KMS-11 (cell line): ENCODE measurements around the gene PEX19.
"Not testable (repeated sequence)": the region's sequence is repeated elsewhere in the genome, so short reads cannot be mapped to it uniquely, and the experiment has no call there.

Source experiments
- H2AFZ ChIP-seq: fragments of 200-600 bp; sonication (generic); 2 replicates; pipeline ENCODE4 v1.6.1; 2016; ENCODE audit warnings: antibody characterized with exemption, mixed run types, low read depth
- H3K27ac ChIP-seq: fragments of 200-600 bp; sonication (generic); 2 replicates; pipeline ENCODE4 v1.6.1; 2016; ENCODE audit warnings: mild to moderate bottlenecking, mixed run types
- H3K27me3 ChIP-seq: fragments of 200-600 bp; sonication (generic); 2 replicates; pipeline ENCODE4 v1.6.1; 2017; ENCODE audit warnings: mild to moderate bottlenecking, low read depth, mixed run types, moderate library complexity; ENCODE audit not compliant: insufficient read depth
- H3K36me3 ChIP-seq: fragments of 200-600 bp; sonication (generic); 2 replicates; pipeline ENCODE4 v1.6.1; 2017; ENCODE audit warnings: mild to moderate bottlenecking, mixed run types; ENCODE audit not compliant: insufficient read depth
- H3K4me1 ChIP-seq: fragments of 200-600 bp; sonication (generic); 2 replicates; pipeline ENCODE4 v1.6.1; 2016; ENCODE audit warnings: mild to moderate bottlenecking, low read depth, mixed run types; ENCODE audit not compliant: poor library complexity, severe bottlenecking
- H3K4me2 ChIP-seq: fragments of 200-600 bp; sonication (generic); 2 replicates; pipeline ENCODE4 v1.7.0; 2016; ENCODE audit warnings: mild to moderate bottlenecking, mixed run types
- H3K4me3 ChIP-seq: fragments of 200-600 bp; sonication (generic); IDR thresholded peaks from 2 replicates; pipeline ENCODE4 v1.6.1; 2017; ENCODE audit warnings: low read depth, low read length, mixed read lengths; ENCODE audit not compliant: insufficient read depth
- H3K79me2 ChIP-seq: fragments of 200-600 bp; sonication (generic); 2 replicates; pipeline ENCODE4 v1.6.1; 2016; ENCODE audit warnings: low read depth, mixed run types; ENCODE audit not compliant: insufficient read depth
- H3K9ac ChIP-seq: fragments of 200-600 bp; sonication (generic); 2 replicates; pipeline ENCODE4 v1.6.1; 2016; ENCODE audit warnings: mild to moderate bottlenecking, mixed run types
- H4K20me1 ChIP-seq: fragments of 200-600 bp; sonication (generic); 2 replicates; pipeline ENCODE4 v1.6.1; 2016; ENCODE audit warnings: mild to moderate bottlenecking, mixed run types; ENCODE audit not compliant: insufficient read depth
- CTCF ChIP-seq: fragments of 200-600 bp; sonication (generic); conservative IDR thresholded peaks from 2 replicates; pipeline ENCODE4 v1.6.1; 2017; ENCODE audit warnings: low read depth, mild to moderate bottlenecking, antibody characterized with exemption, low read length, moderate library complexity, mixed read lengths

PEX19 gene

DNA sequence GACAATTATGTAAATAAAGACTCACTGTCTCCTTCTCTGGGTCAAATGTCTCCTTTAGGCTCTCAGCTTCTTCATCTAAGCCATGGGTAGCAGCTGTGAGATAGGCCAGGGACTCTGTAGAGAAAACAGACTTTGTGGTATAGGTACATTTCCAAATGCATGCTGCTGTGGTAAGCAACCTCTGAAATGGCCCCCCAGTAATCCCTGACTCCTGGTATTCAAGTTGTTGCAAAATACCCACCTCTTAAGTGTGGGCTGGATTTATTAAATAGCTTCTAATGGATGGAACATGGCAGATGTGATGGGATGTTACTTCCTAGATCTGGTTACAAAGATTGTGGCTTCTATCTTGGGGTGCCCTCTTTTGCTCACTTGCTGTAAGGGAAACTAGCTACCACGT, 11.1 kb upstream of the PEX19 start:
- peaks cover 6% of the 10 kb centered on the region for H3K4me1 ChIP-seq
- no peak for TF ChIP-seq CTCF
- no peak overlapping the region for H3K4me2 ChIP-seq
- peaks cover 49% of the 10 kb centered on the region for H3K36me3 ChIP-seq
- H3K27ac ChIP-seq: no peak overlapping the region
- no peaks in the 10 kb centered on the region for H4K20me1 ChIP-seq
- no peak overlapping the region for H3K4me3 ChIP-seq
- no peaks in the 10 kb centered on the region for H3K27me3 ChIP-seq
- no peak overlapping the region for H3K9ac ChIP-seq
- H2AFZ ChIP-seq: no peak overlapping the region
- H3K79me2 ChIP-seq: no peaks in the 10 kb centered on the region

DNA sequence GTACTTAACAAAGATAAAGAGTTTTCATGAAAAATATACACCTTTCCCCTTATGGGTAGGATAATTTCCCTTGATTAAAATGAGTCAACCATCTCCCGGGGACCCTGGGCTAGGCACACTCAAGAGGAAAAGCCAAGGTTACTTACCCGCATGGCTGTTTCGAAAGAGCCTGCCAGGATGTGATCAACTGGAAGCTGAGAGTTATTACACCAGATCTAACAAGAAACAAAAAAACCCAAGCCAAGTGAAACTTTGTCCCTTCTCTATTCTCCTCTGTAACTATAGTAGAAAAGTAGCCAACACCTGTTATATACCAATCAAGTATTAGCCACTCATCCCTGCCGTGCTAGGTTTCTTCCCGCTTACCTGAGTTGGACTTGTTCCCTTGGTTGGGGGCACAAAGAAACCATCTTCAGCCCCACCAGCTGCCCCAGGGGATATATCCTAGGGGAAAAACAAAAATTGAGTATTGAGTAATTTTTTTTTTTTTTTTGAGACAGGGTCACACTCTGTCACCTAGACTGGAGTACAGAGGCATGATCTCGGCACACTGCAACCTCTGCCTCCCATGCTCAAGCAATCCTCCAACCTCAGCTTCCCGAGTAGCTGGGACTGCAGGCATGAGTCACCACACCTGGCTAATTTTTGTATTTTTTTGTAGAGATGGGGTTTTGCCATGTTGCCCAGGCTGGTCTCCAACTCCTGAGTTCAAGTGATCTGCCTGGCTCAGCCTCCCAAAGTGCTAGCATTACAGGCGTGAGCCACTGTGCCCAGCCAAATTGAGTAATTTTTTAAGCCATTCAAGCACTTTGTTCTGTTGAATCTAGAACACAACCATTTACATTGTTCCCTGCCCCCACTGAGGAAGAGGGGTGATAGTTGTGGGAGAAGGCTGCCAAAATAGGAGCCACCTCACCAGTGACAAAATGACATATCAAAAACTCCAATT, 8.4 kb upstream of the PEX19 start:
- Histone ChIP-seq H3K4me1 (peaks cover 7% of the 10 kb centered on the region), H3K79me2 (no peaks in the 10 kb centered on the region), H3K36me3 (peaks cover 44% of the 10 kb centered on the region), H4K20me1 (no peaks in the 10 kb centered on the region), H3K27me3 (no peaks in the 10 kb centered on the region), H2AFZ (no peak overlapping the region), H3K9ac (no peak overlapping the region), H3K4me3 (no peak overlapping the region), H3K4me2 (no peak overlapping the region), H3K27ac (no peak overlapping the region)
- TF ChIP-seq CTCF: no peak

- no peaks in the 10 kb centered on the region for H3K27me3 ChIP-seq
- no peaks in the 10 kb centered on the region for H4K20me1 ChIP-seq
- no peaks in the 10 kb centered on the region for H3K79me2 ChIP-seq
- H3K4me1 ChIP-seq: peaks cover 7% of the 10 kb centered on the region
- H3K4me3 ChIP-seq: no peak overlapping the region
- no peak overlapping the region for H2AFZ ChIP-seq
- peak; percentile 100 for TF ChIP-seq CTCF
- H3K27ac ChIP-seq: no peak overlapping the region; the same call in 1 of the 2 replicates
- H3K9ac ChIP-seq: no peak overlapping the region
- no peak overlapping the region for H3K4me2 ChIP-seq
- peaks cover 40% of the 10 kb centered on the region for H3K36me3 ChIP-seq
These were observed 6.6 kb upstream of the PEX19 start for GRCh38 chr1:160291248-160292220.

GRCh38 chr1:160287769-160288168, 2.8 kb upstream of the PEX19 start:
- not testable (repeated sequence) for H4K20me1 ChIP-seq, H3K4me3 ChIP-seq, H2AFZ ChIP-seq, H3K27me3 ChIP-seq, H3K9ac ChIP-seq, H3K27ac ChIP-seq, H3K4me2 ChIP-seq
- Histone ChIP-seq H3K79me2 (peaks cover 15% of the 10 kb centered on the region), H3K4me1 (peaks cover 27% of the 10 kb centered on the region), H3K36me3 (peaks cover 22% of the 10 kb centered on the region; the same call in 1 of the 2 replicates)
